MM.1S (cell line): Measurements from ENCODE around the gene S1PR5.

ENCODE experiments used
- EZH2 ChIP-seq: fragments of 300-600 bp; sonication (generic); optimal IDR thresholded peaks from 2 replicates; pipeline ENCODE3; 2017; ENCODE audit warnings: low read depth, mild to moderate bottlenecking, antibody characterized with exemption, low read length, mixed read lengths
- TF ChIP-seq, protein P1 (sequence below): fragments of 300-600 bp; sonication (generic); IDR thresholded peaks from 2 replicates; pipeline ENCODE4 v1.5.1; 2016; ENCODE audit warnings: antibody characterized with exemption, low read length, mixed read lengths

DNA sequence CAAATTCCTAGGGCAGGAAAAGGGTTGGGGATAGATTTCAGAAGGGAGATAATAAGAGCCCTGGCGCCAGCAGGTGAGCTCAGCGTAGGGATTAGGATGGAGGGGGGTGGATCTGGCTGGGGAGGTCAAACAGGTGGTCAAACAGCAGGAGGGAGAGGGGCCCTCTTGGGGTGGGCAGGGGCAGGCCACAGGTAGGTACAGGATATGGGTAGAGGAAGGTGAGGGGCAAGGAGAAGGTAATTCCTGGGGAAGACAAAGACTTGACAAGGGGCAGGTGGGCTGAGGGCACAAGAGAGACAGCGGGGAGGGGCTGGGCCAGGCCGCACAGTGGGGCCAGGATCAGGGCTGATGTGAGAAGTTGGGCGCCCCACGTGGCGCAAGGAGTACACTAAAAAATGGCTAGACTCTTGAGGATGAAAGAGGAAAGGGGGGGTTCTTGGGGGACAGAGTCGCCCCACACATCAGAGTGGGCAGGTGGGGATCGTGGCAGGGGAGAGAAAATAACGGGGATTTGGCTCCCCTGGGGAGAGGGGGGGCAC is 47.9 kb upstream of the S1PR5 start:
- TF ChIP-seq EZH2 = no peak
- TF ChIP-seq, protein P1, sequence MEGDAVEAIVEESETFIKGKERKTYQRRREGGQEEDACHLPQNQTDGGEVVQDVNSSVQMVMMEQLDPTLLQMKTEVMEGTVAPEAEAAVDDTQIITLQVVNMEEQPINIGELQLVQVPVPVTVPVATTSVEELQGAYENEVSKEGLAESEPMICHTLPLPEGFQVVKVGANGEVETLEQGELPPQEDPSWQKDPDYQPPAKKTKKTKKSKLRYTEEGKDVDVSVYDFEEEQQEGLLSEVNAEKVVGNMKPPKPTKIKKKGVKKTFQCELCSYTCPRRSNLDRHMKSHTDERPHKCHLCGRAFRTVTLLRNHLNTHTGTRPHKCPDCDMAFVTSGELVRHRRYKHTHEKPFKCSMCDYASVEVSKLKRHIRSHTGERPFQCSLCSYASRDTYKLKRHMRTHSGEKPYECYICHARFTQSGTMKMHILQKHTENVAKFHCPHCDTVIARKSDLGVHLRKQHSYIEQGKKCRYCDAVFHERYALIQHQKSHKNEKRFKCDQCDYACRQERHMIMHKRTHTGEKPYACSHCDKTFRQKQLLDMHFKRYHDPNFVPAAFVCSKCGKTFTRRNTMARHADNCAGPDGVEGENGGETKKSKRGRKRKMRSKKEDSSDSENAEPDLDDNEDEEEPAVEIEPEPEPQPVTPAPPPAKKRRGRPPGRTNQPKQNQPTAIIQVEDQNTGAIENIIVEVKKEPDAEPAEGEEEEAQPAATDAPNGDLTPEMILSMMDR = peak; percentile 56
